GM12873 (cell line): ENCODE measurements around the gene UBE2D2.

Experiments used
- TF ChIP-seq, protein P1 (sequence below): IDR thresholded peaks from 2 replicates; pipeline ENCODE4 v1.5.1; 2012; ENCODE audit warnings: low read depth, mild to moderate bottlenecking, moderate library complexity, low read length, control low read depth; ENCODE audit not compliant: insufficient read depth; ENCODE audit errors: missing control alignments

UBE2D2 gene

DNA sequence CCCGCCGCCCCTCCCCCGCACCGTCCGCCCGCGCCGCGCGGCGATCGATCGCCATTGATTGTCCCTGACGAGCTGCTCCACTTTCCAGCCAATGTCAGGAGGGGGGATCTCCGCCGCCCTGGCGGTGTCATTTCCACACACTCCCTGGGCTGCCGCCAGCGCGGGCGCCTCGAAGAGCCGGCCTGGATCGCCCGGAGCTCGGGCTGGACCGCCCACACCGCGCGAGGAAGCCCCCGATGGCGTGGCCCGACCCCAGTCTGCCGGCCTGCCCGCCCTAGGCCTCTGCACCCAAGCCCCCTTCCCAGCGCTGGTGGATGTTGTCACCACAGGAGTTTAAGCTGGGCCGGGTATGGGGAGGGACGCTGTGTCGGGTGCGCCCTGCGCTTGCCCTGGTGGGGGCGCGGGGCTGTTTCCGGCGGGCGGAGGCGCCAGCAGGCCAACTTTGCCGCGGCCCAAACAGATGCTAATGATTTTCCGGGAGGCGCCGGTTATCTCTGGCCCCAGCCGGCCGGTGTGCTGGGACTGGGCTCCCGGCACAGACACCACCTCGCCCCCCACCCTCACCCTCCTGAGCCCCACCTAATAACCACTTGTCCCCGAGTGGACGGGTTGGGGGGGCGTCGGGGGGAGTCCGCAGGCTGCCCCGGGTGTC lies 76.4 kb downstream of the UBE2D2 start:
- TF ChIP-seq, protein P1, sequence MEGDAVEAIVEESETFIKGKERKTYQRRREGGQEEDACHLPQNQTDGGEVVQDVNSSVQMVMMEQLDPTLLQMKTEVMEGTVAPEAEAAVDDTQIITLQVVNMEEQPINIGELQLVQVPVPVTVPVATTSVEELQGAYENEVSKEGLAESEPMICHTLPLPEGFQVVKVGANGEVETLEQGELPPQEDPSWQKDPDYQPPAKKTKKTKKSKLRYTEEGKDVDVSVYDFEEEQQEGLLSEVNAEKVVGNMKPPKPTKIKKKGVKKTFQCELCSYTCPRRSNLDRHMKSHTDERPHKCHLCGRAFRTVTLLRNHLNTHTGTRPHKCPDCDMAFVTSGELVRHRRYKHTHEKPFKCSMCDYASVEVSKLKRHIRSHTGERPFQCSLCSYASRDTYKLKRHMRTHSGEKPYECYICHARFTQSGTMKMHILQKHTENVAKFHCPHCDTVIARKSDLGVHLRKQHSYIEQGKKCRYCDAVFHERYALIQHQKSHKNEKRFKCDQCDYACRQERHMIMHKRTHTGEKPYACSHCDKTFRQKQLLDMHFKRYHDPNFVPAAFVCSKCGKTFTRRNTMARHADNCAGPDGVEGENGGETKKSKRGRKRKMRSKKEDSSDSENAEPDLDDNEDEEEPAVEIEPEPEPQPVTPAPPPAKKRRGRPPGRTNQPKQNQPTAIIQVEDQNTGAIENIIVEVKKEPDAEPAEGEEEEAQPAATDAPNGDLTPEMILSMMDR = peak; percentile 32

DNA sequence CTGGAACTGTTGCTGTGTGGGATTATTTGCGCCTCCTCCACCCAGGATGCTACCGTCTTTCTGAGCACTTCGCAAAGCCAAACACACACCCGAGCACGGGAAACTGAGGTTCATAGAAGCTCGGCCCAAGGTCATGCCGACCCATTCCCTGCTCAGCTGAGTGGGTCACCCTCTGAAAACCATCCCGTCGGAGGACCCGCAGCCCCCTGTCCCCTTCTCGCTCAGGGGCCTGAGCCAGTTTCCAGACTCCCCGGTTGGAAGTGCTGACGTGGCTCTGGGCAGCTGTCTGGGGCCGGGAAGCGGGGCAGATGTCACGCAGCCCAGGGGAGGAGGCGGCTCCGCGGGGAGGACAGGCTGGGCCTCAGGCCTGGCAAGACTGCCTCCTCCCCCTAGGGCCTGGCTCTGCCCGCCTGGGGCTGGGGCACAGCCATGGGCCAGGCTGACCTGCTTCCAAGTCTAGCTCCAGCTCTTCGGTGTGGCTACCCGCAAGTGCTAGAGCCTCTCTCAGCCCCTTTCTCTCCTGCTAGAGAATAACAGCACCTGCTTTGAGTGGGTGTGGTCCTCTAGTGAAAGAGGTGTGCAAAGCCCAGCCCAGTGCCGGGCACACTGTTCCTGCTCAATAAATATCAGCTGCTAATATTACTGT lies 77.1 kb downstream of the UBE2D2 start:
- TF ChIP-seq, protein P1 = no peak

DNA sequence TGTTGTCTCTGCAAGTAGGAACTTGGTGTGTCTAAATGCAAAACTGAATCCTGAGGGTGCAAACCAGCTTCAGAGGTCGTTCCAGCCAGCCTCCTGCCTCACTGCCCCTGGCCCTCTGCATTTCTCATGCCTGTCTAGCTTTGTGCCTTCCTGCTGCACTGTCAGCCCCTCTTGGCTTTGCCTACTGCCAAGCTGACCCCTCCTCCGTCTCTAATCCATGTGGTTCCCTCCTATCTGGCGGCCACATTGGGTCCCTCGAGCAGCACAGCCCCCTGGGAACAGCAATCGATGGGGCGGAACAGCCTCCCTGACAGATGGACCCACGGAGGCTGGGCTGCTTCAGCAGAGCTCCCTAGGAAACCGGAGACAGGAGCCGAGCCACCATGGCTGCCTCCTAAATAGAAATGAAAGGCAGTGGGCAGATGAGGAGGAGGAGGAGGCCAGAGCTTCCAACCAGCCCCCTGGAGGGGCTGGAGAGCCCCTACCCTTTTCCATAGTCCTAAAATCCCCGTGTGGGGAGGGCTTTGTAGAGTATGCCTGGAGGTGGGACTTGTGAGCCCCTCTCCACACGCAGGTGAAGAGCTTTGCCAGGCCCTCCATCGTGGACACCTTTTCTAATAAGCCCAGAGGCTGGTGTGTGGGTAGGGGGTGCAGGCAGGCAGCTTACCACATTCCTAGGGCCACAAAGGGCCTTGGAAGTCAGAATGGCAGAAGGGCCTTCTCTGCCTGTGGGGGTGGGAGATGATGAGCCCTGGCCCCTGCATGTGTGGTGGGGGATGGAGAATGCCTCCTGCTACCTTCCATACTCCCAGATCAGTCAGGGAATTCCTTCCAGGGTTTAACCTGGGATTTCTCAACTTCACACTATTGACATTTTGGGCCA lies 77.8 kb downstream of the UBE2D2 start:
- TF ChIP-seq, protein P1 = no peak

DNA sequence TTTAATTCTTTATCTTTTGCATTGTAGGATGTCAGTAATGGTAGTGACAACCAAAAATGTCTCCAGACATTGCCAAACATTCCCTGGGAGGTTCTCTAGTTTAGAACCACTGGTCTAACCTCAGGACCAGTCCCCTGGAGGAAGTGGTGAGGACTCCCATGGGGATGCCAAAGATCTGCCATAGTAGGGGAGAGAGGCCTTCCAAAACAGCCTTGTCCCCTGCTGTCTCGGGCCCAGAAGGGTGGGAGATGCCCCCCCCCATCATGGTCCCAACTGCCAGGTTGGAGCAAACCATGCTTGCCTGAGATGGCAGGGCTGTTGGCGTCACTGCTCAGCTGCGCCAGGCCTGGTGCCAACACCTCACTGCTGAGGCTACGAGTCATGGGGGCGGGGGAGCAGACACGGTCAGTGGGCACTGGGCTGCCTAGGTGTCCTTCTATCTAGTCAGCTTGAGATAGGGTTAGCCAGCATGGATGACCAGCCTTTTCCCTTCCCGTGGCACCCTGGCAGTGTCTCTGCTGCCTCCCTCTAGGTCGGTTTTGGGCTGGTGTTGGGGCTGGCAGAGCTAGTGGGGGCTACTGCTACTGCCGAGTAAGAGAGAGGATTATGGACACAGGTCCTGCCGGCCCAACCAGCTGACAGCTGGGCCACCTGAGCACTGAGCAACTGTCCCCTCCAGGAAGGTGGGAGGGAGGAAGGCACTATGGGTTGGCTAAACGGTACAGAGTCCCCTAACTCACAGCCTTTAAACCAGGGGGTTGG lies 78.7 kb downstream of the UBE2D2 start:
- TF ChIP-seq, protein P1 = no peak

DNA sequence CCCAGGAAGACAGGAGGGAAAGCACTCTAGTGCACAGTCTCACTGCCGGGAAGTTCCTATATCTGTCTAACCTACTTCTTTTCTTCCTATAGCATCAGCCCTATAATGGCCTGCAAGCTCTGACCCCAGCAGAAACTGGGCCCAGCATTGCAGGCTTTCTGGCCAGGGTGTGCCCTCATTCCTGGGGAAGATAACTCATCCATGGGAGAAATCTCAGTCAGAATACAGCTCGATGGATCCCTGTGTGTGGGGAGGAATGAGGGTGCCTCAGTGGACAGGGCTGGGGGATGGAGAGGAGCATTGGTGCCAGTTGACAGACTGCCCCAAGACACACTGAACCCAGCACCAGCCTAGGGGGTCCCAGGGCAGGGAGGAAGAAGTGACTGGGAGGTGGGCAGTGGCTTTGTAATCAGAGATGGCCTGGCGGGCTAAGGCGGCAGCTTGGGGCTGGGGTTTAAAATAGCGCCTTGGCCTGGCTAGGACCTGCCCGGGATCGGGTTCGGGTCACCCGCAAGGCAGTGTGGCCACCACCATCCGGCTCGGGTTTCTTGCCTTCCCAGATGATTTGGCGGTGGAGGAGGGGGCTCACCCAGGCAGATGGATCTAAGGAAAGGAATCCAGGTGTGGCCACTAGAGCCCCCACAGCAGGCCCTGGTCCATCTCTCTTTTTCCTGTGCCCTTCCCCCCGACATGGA lies 79.4 kb downstream of the UBE2D2 start:
- TF ChIP-seq, protein P1 = no peak

DNA sequence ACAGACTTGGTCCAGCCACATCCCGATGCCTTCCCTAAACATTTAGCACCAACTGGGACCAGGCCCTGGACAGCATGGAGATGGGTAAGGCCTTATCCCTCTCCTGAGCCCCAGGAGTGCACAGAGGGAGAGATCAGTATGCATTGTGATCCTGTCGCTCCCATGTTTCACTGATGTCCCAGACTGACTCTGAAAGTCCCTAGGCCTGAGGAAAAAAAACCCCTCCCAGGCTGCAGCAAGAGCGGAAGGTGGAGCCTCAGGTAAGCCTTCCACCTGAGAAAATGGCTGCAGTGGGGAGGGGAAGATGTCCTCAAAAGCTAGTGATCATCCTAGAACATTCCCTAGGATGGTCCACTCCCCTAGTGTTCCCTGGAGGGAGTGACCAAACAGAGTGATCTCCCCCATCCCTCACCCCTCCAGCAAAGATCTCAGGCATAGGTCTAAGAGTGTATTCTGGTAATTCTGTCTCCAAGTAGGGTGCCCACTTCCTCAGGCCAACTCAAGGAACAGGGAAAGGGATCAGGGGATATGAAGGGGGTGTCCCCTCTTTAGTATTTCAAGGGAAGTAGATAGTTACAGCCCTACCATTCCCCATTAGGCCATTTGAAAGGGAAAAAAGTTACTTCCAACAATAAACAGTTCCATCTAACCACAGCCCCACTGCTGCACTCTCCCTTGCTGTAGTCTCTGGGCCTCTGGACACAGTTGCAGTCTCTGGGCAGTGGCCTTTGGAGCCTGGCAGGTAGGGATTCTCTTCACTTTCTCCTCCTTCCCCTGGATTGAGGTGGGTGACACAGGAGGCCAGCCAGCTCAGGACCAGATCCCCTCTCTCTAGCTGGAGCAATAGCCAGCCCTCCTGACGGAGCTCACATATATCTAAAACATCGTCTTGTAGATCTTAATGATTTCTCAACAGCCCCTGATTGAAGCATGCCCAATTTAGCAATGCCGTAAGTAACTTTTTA lies 80.3 kb downstream of the UBE2D2 start:
- TF ChIP-seq, protein P1 = no peak
